Activated CD4-positive, alpha-beta T cell treated with anti-CD3 and anti-CD28 coated beads, Interleukin-2, Interleukin-4, amounts not matched to agents 100 ng/mL and 50 ng/mL, durations not matched to agents 16 hours and 8 hours (primary cell): Measurements from ENCODE around the gene WDSUB1.

Source experiments
- DNase-seq: peaks from one replicate; pipeline ENCODE4 v3.0.0-alpha.2; 2020; ENCODE audit warnings: low spot score

Gene WDSUB1

GRCh38 chr2:159224061-159224813 is 62.3 kb downstream of the WDSUB1 start:
- DNase-seq, result no peak

GRCh38 chr2:159219394-159219998 is 67.0 kb downstream of the WDSUB1 start:
- no peak for DNase-seq

- DNase-seq, result no peak
Observed at GRCh38 chr2:159218389-159218788, 68.1 kb downstream of the WDSUB1 start.

- no peak for DNase-seq
Observed at GRCh38 chr2:159217676-159218075, 68.8 kb downstream of the WDSUB1 start.

- no peak for DNase-seq
Observed at GRCh38 chr2:159215116-159215515, 71.4 kb downstream of the WDSUB1 start.

- no peak for DNase-seq
Observed at GRCh38 chr2:159214325-159214865, 72.1 kb downstream of the WDSUB1 start.

GRCh38 chr2:159213296-159213695 is 73.2 kb downstream of the WDSUB1 start:
- DNase-seq, result no peak

GRCh38 chr2:159211447-159212396 is 74.8 kb downstream of the WDSUB1 start:
- no peak for DNase-seq

- peak; percentile 11 for DNase-seq
Observed at GRCh38 chr2:159209341-159210306, 76.9 kb downstream of the WDSUB1 start.

GRCh38 chr2:159208438-159208837 is 78.1 kb downstream of the WDSUB1 start:
- DNase-seq, result no peak

GRCh38 chr2:159206736-159207380 is 79.6 kb downstream of the WDSUB1 start:
- DNase-seq, result no peak

- DNase-seq, result no peak
Observed at GRCh38 chr2:159204381-159205144, 81.9 kb downstream of the WDSUB1 start.

GRCh38 chr2:159202568-159203071 is 83.9 kb downstream of the WDSUB1 start:
- no peak for DNase-seq

GRCh38 chr2:159201360-159202063 is 85.0 kb downstream of the WDSUB1 start:
- peak; percentile 27 for DNase-seq

- DNase-seq, result no peak
Observed at GRCh38 chr2:159200498-159200897, 86.0 kb downstream of the WDSUB1 start.

GRCh38 chr2:159199761-159200465 is 86.6 kb downstream of the WDSUB1 start:
- DNase-seq, result no peak

GRCh38 chr2:159199236-159199635 is 87.3 kb downstream of the WDSUB1 start:
- no peak for DNase-seq

- no peak for DNase-seq
Observed at GRCh38 chr2:159196393-159196925, 90.0 kb downstream of the WDSUB1 start.
